HG02870 (cell line): Measurements from ENCODE around the gene ETV6.

Source experiments
- ATAC-seq: cut with Tn5 transposase; IDR thresholded peaks from one replicate; pipeline ENCODE4 v1.9.1; 2021; ENCODE audit warnings: mild to moderate bottlenecking, moderate library complexity; ENCODE audit not compliant: unreplicated experiment

The ETV6 gene

DNA sequence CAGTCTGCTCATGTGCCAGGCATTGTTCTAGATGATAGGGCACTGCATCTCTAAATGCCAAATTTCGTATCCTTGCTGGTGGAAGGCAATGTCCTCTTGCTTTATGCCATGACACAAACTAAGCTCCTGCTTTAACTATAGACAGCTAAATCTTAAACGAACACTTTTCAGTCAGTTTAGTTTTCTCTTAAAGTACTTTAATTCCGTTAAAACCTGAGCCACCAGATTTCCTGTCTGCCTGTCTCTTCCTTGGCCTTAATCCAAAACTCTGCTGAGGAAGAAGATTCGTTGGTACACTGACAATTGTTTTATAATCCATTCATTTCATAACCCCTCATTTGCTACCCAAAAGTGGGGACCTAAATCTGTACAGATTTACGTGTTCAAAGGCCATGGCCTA is 226.8 kb downstream of the ETV6 start:
- ATAC-seq, result no peak

DNA sequence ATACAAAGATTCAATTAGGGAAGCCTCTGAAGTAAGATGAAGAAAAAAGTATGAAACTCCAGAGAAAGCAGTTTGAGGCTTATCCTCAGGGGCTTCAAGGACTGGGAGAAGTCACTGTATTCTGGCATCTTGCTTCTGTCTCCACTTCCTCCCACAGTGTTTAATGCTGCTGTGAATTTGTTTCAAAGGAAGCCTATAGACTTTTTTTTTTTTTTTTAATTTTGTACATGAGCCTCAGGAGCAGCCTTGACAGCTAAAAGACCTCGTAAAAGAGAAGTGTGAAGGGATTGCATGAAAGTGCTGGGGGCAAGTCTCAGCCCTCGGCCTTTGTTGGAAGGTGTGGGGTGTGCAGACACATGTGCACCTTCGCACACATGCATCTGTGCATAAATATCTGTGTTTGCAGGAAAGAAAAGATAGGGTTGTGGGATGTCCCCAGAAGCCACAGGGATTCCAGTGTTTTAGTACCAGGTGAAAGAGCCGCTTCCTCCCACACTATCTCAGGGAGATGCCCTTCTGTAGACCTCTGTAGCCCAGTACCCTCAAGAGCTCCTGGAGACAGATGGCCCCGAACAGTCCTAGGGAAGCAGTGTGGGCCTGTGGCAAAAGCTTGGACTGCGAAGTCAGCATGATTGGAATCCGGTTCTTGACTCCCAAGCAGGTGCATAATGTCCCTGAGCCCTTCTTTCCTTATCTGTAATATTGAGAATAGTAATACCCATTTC is 227.8 kb downstream of the ETV6 start:
- ATAC-seq, result no peak

DNA sequence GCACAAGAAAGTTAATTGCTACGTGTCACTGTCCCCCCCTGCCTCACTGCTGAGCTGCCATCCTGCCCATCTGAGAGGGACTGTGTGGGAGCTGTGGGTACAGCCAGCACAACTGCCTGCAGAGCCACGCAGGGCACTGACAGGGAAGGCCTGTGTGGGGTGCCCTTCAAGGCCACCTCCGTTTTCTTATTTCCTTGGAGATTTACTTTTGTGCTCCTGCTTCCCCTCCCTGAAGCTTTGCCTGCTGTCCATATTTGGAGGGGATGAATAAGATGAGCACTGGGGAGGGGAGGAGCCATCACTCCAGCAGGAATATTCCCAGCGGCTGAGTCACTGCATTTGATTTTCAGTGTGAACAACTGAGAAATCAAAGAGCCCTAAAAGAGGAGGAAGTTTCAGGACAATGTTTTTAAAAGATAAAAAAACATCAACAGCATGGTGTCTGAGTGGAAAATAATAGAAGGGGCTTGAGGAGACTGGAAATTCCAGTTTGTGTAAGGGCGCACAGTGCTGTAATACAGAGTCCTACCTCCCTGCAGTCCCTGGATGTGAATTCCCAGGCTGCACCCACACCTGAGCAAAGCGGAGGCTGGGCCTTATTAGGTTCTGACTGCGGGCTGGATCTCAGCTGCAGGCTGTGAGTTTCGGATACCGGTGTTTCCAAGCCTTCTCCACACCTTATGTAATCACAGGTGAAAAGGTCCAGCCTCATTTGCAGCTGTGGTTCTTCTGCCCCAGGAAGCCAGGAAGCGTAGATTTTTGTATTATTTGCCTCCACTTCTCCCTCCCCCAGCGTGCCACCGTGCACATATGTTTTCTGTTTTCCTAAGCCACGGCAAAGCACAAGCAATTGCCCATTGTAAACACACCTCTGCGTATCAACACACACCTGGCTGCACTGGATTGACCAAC is 228.7 kb downstream of the ETV6 start:
- ATAC-seq, result no peak

DNA sequence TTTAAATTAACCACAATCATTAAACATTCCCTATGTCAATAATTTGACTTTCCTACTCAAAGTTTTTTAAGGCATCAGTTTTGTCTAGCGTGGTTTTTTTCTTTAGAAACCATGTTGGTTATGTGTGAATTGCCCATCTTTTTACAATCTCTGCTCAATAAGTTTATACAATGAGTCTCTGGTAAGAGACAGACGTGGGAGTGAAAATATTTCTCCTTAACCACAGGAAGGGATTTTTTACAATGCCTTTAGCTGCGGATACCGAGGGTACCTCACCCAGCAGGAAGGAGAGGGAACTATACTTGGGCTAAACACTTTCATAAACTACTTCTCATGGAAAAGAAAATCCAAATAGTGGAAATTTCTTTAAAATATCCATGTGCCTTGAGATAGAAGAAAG is 229.8 kb downstream of the ETV6 start:
- ATAC-seq, result no peak

- no peak for ATAC-seq
Observed at GRCh38 chr12:11880381-11880780, 230.9 kb downstream of the ETV6 start.

GRCh38 chr12:11881835-11882234 is 232.4 kb downstream of the ETV6 start:
- ATAC-seq, result no peak

DNA sequence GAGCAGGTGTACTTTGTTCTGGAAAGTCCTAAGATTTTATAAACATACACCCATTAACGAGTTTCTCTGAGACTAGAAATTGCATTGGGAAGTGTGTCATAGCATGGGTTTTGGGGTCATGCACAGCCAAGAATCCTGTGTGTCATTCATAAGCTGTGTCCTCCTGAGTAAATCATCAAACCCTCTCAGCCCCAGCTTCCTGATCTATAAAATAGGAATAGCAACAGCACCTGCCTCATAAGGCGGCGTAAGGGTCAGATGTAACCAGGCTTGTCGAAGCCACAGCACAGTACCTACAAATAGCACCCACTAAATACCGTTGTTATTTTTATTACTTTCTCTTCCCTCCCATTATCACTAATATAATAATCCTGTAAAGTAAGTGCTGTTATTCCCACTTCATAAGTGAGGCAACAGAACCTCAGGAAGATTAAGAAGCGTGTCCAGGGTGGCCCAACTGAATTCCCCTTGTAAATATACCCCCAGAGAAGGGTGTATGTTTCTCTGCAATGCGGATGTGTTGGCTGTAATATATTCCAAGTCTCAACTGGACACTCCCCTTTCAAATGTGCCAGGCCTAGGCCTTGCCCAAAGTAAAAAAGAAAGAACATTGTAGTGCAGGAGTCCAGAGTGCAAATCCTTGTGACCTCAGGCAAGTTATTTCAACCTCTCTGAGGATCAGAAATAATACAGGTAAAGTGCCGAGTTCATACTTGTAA is 233.0 kb downstream of the ETV6 start:
- no peak for ATAC-seq

- no peak for ATAC-seq
Observed at GRCh38 chr12:11884116-11884515, 234.6 kb downstream of the ETV6 start.

GRCh38 chr12:11884706-11885105 is 235.2 kb downstream of the ETV6 start:
- no peak for ATAC-seq

- ATAC-seq, result no peak
Observed at GRCh38 chr12:11885261-11886038, 236.0 kb downstream of the ETV6 start.

DNA sequence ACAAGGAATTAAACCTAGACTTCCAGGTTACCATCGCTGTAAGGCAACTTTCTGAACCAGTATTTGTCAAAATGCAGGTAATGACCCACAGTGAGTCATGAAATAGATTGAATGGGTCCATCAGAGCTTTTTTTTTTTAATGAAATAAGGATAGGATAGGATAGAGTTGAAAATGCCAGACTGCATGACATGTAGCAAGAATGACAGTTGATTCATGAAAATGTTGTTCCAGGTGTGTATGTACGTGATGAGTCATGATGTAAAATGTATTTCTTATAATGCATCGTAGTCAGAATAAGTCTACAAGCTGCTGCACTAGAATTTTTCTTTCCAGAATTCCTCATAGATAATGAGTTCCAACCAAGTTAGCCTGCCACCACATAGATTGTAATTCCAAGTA is 236.9 kb downstream of the ETV6 start:
- ATAC-seq, result no peak

- ATAC-seq, result no peak
Observed at GRCh38 chr12:11888029-11888428, 238.6 kb downstream of the ETV6 start.

DNA sequence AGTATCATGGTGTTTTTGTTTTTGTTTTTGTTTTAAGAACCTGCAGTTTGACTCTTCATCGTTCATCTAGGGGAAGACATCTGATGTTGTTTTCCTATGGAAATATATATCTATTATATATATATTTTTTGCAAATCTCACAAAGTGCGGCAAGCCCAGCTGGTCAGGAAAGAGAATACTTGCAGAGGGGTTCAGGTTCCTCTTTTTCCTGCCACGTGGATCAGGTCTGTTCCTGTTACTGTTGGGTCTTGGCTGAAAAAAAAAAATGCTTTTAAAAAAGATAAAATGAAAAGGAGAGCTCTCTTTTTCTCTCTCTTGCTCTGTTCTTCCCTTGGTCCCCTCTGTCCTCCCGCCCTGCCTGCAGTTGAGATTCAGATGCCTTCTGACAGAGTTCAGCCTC is 241.9 kb downstream of the ETV6 start:
- no peak for ATAC-seq

DNA sequence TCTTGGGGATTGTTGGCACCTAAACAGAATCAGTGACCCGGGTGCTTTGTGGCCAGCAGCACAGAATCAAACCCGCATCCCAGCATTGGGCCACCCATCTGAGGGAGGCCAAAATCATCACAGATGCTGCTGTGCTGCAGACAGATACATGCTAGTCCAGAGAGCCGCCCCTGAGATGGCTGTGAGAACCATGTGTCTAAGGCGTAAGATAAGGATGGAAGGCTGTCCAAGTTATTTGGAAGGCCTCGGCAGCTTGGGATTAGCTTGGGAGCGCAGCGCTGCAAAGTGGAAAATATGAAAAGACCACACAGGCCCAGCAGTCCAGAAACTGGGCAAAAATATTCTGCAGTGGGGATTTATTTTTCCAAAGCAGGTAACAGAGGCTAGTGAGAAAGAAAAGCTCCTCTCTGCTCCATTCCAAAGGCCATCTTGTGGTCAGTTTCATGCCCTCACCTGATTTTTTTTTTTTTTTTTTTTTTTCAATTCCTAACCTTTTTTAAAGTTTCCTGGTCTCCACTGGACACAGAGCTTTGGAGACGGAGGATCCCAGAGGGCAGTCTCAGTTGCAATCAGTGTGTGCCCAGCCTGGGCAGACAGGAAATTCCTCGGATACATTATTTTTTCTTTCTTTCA is 242.4 kb downstream of the ETV6 start:
- no peak for ATAC-seq

DNA sequence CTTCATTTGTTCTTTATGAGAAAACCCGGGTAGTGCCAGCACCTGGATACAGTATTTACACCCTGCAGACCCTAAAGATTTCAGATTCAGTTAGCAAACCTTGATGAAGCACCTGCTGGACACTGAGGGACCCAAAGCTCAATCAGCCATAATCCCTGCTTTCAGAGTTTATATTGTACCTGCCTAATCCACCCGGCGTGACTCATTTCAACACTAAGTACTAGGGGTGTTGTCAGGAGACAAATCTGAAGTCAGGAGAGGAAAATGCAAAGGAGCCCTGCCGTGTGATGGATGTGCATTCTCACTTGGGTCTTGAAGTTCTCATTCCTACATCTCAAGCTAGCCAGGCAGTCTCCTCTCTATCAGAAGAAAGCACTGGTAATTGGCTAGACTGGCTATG is 244.5 kb downstream of the ETV6 start:
- no peak for ATAC-seq

GRCh38 chr12:11894890-11895289 is 245.4 kb downstream of the ETV6 start:
- no peak for ATAC-seq

DNA sequence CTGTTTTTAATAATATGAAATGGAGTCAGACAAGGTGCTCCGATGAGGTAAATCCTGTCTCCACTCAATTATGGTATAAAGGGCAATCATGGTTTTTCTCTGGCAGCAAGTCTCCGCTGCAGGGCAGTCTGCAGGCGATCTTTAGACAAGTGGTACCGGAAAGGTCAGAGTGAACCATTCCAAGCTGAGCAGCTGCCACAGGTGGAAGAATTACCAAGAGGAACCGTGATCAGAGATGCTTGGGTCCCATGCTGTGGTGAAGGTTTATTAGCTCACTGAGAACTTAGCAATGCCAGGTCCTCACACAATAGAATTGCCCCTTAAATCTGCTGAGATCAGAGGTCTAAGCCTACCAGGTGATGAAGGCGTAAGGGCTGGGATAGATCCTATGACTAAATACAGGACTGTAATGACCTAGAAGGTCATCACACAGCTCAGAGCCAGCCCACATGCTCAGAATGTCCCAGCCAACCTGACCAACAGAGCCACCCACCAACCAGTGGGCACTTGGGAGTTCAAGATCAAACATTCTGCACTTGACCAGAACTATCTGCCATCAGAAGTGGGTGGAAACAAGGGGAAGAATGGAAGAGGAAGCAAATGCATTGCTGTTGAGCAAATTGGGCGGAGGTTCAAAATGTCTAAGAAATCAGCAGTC is 246.1 kb downstream of the ETV6 start:
- no peak for ATAC-seq

- ATAC-seq, result no peak
Observed at GRCh38 chr12:11896417-11896929, 247.0 kb downstream of the ETV6 start.

GRCh38 chr12:11897923-11898322 is 248.4 kb downstream of the ETV6 start:
- ATAC-seq, result no peak
